D721Med (cell line): Measurements from ENCODE around the gene RGS11.
A peak's percentile ranks its signal among the peaks of the same experiment; 100 is the strongest.

ENCODE experiments used
- DNase-seq: peaks from one replicate; pipeline ENCODE4 v3.0.0; 2011; ENCODE audit warnings: low spot score; ENCODE audit not compliant: insufficient read length
- FAIRE-seq: peaks from 2 replicates; lab custom pipeline; 2011; peaks lifted over from hg19 to GRCh38; lab: Jason Lieb, UNC
- TF ChIP-seq, protein P1 (sequence below): IDR thresholded peaks from 2 replicates; pipeline ENCODE4 v1.5.1; 2012; ENCODE audit warnings: mild to moderate bottlenecking, control low read depth; ENCODE audit not compliant: insufficient read depth; ENCODE audit errors: missing control alignments

RGS11 gene

DNA sequence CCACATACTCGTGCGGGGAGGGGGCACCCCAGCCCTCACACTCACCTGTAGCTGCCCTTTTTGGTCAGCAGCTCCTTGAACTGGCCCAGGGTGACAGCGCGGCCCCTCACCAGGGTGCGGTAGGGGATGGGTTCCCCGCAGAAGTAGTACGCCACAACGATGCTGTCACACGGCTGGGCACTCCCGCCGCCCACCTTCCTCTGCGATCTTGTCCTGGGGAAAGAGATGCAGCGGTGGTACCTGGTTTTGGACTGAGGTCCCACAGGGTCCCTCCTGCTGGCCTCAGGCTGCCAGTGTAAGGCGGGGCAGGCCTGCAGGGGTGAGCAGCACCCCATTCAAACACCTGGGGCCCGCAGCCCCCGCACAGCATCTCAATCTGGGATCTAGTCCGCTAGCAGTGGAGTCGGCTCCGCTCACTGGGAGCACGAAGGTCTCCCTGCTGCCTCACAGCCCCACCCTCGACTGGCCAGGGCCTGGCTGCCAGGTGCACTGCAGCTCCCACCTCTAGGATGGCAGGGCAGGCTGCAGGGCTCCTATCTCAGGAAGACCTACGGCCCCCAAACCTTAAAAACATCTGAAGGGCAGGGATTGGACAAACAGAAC lies 13.8 kb upstream of the RGS11 start:
- DNase-seq (no peak), FAIRE-seq (no peak)
- TF ChIP-seq, protein P1, sequence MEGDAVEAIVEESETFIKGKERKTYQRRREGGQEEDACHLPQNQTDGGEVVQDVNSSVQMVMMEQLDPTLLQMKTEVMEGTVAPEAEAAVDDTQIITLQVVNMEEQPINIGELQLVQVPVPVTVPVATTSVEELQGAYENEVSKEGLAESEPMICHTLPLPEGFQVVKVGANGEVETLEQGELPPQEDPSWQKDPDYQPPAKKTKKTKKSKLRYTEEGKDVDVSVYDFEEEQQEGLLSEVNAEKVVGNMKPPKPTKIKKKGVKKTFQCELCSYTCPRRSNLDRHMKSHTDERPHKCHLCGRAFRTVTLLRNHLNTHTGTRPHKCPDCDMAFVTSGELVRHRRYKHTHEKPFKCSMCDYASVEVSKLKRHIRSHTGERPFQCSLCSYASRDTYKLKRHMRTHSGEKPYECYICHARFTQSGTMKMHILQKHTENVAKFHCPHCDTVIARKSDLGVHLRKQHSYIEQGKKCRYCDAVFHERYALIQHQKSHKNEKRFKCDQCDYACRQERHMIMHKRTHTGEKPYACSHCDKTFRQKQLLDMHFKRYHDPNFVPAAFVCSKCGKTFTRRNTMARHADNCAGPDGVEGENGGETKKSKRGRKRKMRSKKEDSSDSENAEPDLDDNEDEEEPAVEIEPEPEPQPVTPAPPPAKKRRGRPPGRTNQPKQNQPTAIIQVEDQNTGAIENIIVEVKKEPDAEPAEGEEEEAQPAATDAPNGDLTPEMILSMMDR: no peak

DNA sequence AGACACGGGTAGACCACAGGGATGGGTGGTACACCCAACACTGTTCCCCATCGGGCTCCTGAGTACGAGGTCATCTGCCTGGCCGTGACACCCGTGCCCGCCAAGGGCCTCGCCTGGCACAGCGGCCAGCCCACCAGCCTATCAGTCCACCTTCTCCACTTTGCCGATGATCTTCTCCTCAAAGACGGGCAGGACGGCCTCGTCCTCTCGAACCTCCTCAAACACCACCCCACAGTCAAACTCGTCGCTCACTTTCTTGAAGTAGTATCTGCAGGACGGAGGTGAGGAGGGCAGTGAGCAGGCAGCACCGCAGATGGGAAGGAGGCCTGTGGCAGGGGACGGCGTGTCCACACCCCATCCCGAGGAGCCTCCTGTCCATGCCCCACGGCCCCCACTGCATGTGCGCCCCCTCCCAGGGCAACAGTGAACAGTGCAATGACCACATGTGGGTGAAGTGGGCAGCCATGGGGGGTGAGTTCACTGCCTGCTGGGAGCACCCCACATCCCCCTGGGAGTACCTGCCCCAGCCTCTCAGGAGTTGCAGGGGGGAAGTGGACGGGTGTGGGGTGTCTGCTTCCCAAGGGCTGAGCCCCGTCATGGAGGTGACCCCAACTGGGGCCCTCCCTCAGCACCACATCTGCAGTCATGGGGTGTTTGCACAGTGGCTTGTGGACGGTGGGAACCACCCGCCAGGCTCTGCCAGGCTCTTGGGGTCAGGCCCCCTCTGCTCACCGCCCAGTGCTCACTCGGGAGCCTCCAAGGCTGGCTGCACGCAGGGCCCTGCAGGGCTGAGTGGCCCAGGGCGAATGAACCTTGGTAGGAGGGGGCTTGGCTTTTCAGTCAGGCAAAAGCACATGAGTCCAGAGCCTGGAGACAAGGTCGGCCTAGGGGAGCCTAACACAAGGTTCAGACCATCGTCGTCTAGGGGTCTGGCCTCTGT lies 12.5 kb upstream of the RGS11 start:
- TF ChIP-seq, protein P1: no peak
- FAIRE-seq (no peak), DNase-seq (no peak)

DNA sequence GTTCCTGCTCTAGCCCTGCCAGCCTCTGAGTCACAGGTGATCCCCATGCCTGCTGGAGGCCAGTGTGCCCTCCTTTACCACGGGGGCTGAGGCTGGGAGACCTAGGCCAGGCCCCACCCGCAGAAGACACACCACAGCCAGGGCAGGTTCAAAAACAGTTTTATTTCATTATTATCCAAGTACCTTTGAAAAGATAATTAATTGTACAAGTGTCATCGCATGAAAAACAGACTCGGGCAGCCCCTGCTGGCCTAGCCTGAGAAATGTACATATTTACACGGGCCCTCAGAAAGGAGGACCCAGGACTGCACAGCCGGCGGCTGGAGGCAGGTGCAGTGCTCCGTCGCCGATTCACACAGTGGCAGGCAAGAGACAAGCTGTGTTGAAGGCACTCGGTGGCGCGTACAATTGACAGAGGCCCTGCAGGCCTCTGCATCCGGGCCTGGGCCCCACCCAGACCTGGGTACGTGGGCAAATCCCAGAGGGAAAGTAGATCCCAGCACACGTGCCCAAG lies 11.6 kb upstream of the RGS11 start:
- FAIRE-seq (no peak), DNase-seq (no peak)
- TF ChIP-seq, protein P1: peak; percentile 25

DNA sequence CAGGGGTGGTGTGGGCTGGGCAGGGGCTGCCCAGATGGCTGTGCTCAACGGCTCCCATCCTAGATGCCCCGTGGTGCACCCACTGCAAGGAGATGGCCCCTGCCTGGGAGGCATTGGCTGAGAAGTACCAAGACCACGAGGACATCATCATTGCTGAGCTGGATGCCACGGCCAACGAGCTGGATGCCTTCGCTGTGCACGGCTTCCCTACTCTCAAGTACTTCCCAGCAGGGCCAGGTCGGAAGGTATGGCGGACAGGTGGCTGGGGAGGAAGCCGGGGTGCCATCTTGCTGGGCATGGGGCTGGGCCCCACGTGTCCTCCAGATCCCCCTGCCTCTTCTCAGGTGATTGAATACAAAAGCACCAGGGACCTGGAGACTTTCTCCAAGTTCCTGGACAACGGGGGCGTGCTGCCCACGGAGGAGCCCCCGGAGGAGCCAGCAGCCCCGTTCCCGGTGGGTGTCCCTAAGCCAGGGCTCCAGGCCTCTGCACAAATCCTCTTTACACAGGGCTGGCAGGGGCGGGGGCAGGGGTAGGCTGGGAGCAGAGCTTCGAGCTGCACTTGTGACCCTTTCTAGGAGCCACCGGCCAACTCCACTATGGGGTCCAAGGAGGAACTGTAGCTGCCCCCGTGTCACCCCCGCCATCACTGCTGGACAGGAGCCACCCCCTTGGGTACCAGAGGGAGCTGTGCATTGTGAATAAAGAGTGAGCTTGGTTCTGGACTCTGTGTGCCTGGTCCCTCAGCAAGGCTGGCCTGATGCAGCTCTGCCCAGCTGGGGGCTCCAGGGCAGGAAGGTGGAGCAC lies 10.9 kb upstream of the RGS11 start:
- DNase-seq: no peak
- TF ChIP-seq, protein P1: no peak
- no peak for FAIRE-seq

DNA sequence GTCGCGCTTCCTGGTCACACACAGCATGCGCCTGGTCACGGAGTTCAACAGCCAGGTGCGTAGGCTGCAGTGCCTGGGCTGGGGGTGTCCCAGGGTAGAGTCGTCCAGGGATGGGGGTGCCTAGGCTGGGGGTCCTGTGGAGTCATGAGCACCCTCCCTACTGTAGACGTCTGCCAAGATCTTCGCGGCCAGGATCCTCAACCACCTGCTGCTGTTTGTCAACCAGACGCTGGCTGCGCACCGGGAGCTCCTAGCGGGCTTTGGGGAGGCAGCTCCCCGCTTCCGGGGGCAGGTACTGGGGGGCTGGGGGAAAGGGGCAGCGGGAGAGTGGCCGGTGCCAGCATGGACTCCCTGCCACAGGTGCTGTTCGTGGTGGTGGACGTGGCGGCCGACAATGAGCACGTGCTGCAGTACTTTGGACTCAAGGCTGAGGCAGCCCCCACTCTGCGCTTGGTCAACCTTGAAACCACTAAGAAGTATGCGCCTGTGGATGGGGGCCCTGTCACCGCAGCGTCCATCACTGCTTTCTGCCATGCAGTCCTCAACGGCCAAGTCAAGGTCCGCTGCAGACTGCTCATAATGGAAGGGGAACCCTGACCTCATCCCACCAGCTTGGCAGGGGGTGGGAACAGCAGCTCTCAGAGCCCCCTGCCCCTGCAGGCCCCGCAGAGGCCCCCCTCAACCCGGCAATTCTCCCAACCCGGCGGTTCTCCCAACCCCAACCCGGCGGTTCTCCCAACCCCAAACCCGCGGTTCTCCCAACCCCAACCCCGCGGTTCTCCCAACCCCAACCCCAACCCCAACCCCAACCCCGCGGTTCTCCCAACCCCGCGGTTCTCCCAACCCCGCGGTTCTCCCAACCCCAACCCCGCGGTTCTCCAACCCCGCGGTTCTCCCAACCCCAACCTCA lies 9.7 kb upstream of the RGS11 start:
- DNase-seq (no peak), FAIRE-seq (no peak)
- TF ChIP-seq, protein P1: no peak
